ENCODE measurements around the gene TRIM22. TPM values are rescaled to one million over a fixed set of nuclear protein-coding genes. Genes with fewer than 3 reads are reported as not detected.

TRIM22 gene
- total RNA-seq, 1 experiment from 2014 or later, result 0.61 TPM

- Histone ChIP-seq H3K4me3 (replicated peaks in 1 of 2; ENCODE audit: low read depth in 1 of 2, low read length in 2 of 2) (no peak overlapping the region), H3K27ac (ENCODE audit: low read depth, low read length) (no peak overlapping the region), H3K9me2 (ENCODE audit: insufficient read depth) (no peaks in the 10 kb centered on the region), H2AFZ (ENCODE audit: low read depth, low read length, poor library complexity, severe bottlenecking) (no peak overlapping the region), H3K79me2 (ENCODE audit: insufficient read depth, low read length) (no peaks in the 10 kb centered on the region), H3K27me3 (ENCODE audit: insufficient read depth, low read length) (peaks cover 31% of the 10 kb centered on the region), H3K9me3 (ENCODE audit: control insufficient read depth in 1 of 2, insufficient read depth in 1 of 2, low read depth in 1 of 2, low read length in 2 of 2) (no peaks in the 10 kb centered on the region), H3K9ac (ENCODE audit: low read length) (no peak overlapping the region), H3K4me1 (ENCODE audit: control insufficient read depth in 1 of 2, insufficient read depth in 2 of 2, low read length in 2 of 2) (no peaks in the 10 kb centered on the region), H4K20me1 (ENCODE audit: insufficient read depth) (no peaks in the 10 kb centered on the region), H3K4me2 (ENCODE audit: low read length) (no peak overlapping the region), H3K36me3 (ENCODE audit: control insufficient read depth in 1 of 2, insufficient read depth in 2 of 2, low read length in 2 of 2) (no peaks in the 10 kb centered on the region)
- ChIA-PET CTCF (no interaction called here), RAD21 (ENCODE audit: low non-redundant PET in 1 of 2, low total read pairs in 2 of 2, uncharacterized antibody in 2 of 2, unreplicated experiment in 2 of 2) (no interaction called here), POLR2A (no interaction called here)
- DNase-seq (ENCODE audit: low read depth, low spot score), result no peak
- no peak for ATAC-seq
- intact Hi-C loops (cut with micrococcal nuclease), result no loop called here
- no TSS peak for BruUV-seq (replicated peaks)
- TF ChIP-seq ZBTB33 (IDR thresholded peaks at IDR 0.05; ENCODE audit: extremely low read depth, insufficient replicate concordance, low read length) (no peak), TCF7L2 (IDR thresholded peaks at IDR 0.05; ENCODE audit: borderline replicate concordance, extremely low read depth, insufficient read depth, insufficient read length) (no peak), FOSL1 (IDR thresholded peaks at IDR 0.05; ENCODE audit: low read depth) (no peak), ELF1 (IDR thresholded peaks at IDR 0.05; ENCODE audit: borderline replicate concordance, low read depth) (no peak), EZH2 (IDR thresholded peaks at IDR 0.05) (no peak), ZFX (IDR thresholded peaks at IDR 0.05) (no peak), RAD21 (IDR thresholded peaks at IDR 0.05; ENCODE audit: low read depth) (no peak), YY1 (IDR thresholded peaks at IDR 0.05; ENCODE audit: extremely low read depth, insufficient replicate concordance, low read depth, low read length) (no peak), EGR1 (IDR thresholded peaks at IDR 0.05; ENCODE audit: low read depth) (no peak), REST (IDR thresholded peaks at IDR 0.05; ENCODE audit: low read depth) (no peak)
Observed at GRCh38 chr11:5691964-5692361, 2.4 kb downstream of the TRIM22 start.

Measured in HCT116 (cell line).